B cell (primary cell): Measurements from ENCODE around the gene GPR180.

Experiments
- EZH2 ChIP-seq: IDR thresholded peaks from 2 replicates; pipeline ENCODE4 v1.6.1; 2012; ENCODE audit warnings: borderline replicate concordance, low read depth, mild to moderate bottlenecking, moderate library complexity, low read length; ENCODE audit not compliant: insufficient read depth, poor library complexity, severe bottlenecking
- TF ChIP-seq, protein P1 (sequence below): fragments of 200-600 bp; IDR thresholded peaks from one replicate; pipeline ENCODE4 v1.8.0; 2022; ENCODE audit warnings: antibody characterized with exemption, mild to moderate bottlenecking

DNA sequence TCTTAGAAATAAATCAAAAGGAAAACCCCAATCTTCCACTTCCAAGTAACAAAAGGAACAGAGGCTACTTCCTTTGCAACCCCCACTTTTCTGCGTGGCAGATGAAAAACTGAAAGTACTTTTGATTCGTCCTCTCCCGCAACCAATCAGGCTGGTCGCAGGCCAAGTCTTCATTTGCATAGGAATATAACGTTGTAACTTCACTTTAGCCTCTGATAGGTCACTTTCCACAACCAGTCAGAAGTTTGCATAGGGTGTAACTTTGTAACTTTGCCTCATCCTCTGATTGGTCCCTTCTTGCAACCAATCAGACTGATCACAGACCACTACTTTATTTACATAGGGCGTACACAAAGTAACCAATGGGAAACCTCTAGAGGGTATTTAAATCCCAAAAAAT, 42.9 kb upstream of the GPR180 start:
- no peak for TF ChIP-seq EZH2
- TF ChIP-seq, protein P1, sequence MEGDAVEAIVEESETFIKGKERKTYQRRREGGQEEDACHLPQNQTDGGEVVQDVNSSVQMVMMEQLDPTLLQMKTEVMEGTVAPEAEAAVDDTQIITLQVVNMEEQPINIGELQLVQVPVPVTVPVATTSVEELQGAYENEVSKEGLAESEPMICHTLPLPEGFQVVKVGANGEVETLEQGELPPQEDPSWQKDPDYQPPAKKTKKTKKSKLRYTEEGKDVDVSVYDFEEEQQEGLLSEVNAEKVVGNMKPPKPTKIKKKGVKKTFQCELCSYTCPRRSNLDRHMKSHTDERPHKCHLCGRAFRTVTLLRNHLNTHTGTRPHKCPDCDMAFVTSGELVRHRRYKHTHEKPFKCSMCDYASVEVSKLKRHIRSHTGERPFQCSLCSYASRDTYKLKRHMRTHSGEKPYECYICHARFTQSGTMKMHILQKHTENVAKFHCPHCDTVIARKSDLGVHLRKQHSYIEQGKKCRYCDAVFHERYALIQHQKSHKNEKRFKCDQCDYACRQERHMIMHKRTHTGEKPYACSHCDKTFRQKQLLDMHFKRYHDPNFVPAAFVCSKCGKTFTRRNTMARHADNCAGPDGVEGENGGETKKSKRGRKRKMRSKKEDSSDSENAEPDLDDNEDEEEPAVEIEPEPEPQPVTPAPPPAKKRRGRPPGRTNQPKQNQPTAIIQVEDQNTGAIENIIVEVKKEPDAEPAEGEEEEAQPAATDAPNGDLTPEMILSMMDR = no peak
